Measurements from ENCODE around the gene TNIK.

TNIK gene

GRCh38 chr3:171279972-171280371, 180.2 kb downstream of the TNIK start:
- H3K27ac ChIP-seq: no peak overlapping the region
- no peak for DNase-seq
- intact Hi-C loops (cut with DNase I; ENCODE audit: low total_unique reads): no loop called here
- no peak overlapping the region for H3K4me3 ChIP-seq
- no peak for TF ChIP-seq CTCF (IDR thresholded peaks at IDR 0.05)
- no peaks in the 10 kb centered on the region for H3K36me3 ChIP-seq
- H3K27me3 ChIP-seq: no peaks in the 10 kb centered on the region
- H3K4me1 ChIP-seq: peaks cover 0 to 37% (median 20%) of the 10 kb centered on the region in 4 donors
- H3K9me3 ChIP-seq: no peaks in the 10 kb centered on the region

- no peak for TF ChIP-seq CTCF (IDR thresholded peaks at IDR 0.05)
- Histone ChIP-seq H3K36me3 (no peaks in the 10 kb centered on the region), H3K27ac (no peak overlapping the region)
Measured at GRCh38 chr3:171278299-171278590, 182.0 kb downstream of the TNIK start.

GRCh38 chr3:171277456-171278298, 182.5 kb downstream of the TNIK start:
- TF ChIP-seq CTCF (IDR thresholded peaks at IDR 0.05): no peak
- intact Hi-C loops (cut with DNase I; ENCODE audit: low total_unique reads): no loop called here
- peaks cover 0 to 14% (median 4%) of the 10 kb centered on the region in 4 donors for H3K4me1 ChIP-seq
- H3K4me3 ChIP-seq: no peak overlapping the region
- H3K9me3 ChIP-seq: peaks cover 0 to 6% (median 0%) of the 10 kb centered on the region in 3 donors
- no peaks in the 10 kb centered on the region for H3K36me3 ChIP-seq
- no peak overlapping the region for H3K27ac ChIP-seq
- no peaks in the 10 kb centered on the region for H3K27me3 ChIP-seq
- DNase-seq: no peak

More at GRCh38 chr3:171278299-171278590, 182.0 kb downstream of the TNIK start:
- Histone ChIP-seq H3K4me1 (peaks cover 0 to 20% (median 7%) of the 10 kb centered on the region in 4 donors), H3K27me3 (no peaks in the 10 kb centered on the region), H3K9me3 (peaks cover 0 to under 1% (median 0%) of the 10 kb centered on the region in 3 donors), H3K4me3 (no peak overlapping the region)
- DNase-seq: no peak
- intact Hi-C loops (cut with DNase I; ENCODE audit: low total_unique reads): no loop called here

GRCh38 chr3:171276923-171277322, 183.3 kb downstream of the TNIK start:
- TF ChIP-seq CTCF (IDR thresholded peaks at IDR 0.05): no peak
- no peak overlapping the region for H3K27ac ChIP-seq
- no peak for DNase-seq
- H3K36me3 ChIP-seq: no peaks in the 10 kb centered on the region
- no peak overlapping the region for H3K4me3 ChIP-seq
- peaks cover 0 to 7% (median 2%) of the 10 kb centered on the region in 4 donors for H3K4me1 ChIP-seq
- intact Hi-C loops (cut with DNase I; ENCODE audit: low total_unique reads): no loop called here
- H3K27me3 ChIP-seq: no peaks in the 10 kb centered on the region
- peaks cover 0 to 7% (median 0%) of the 10 kb centered on the region in 3 donors for H3K9me3 ChIP-seq

- peaks cover 0 to 7% (median 0%) of the 10 kb centered on the region in 3 donors for H3K9me3 ChIP-seq
- no peak for TF ChIP-seq CTCF (IDR thresholded peaks at IDR 0.05)
- no peak overlapping the region for H3K4me3 ChIP-seq
- no peaks in the 10 kb centered on the region for H3K36me3 ChIP-seq
- no peak overlapping the region for H3K27ac ChIP-seq
- H3K27me3 ChIP-seq: no peaks in the 10 kb centered on the region
- no peak for DNase-seq
- intact Hi-C loops (cut with DNase I; ENCODE audit: low total_unique reads): no loop called here
- peaks cover 0 to 9% (median 0%) of the 10 kb centered on the region in 4 donors for H3K4me1 ChIP-seq
Measured at GRCh38 chr3:171274222-171274621, 186.0 kb downstream of the TNIK start.

Measured in tibial artery (tissue), 4 donors.